ENCODE data around the gene BIRC5.
A peak's percentile ranks its signal among the peaks of the same experiment; 100 is the strongest.

BIRC5 gene

GRCh38 chr17:78174346-78174869, 39.6 kb upstream of the BIRC5 start:
- Histone ChIP-seq H3K4me1 (ENCODE audit: control insufficient read depth, insufficient read depth, low read length) (peaks cover 17% of the 10 kb centered on the region), H3K27me3 (ENCODE audit: control insufficient read depth, insufficient read depth, low read length) (no peaks in the 10 kb centered on the region), H3K9ac (ENCODE audit: low read depth, low read length) (no peak overlapping the region), H3K36me3 (ENCODE audit: insufficient read depth, low read length) (peaks cover 7% of the 10 kb centered on the region), H3K4me2 (ENCODE audit: low read length) (no peak overlapping the region), H3K9me3 (replicated peaks; ENCODE audit: low read length) (no peaks in the 10 kb centered on the region), H3K4me3 (ENCODE audit: low read length) (no peak overlapping the region)

DNA sequence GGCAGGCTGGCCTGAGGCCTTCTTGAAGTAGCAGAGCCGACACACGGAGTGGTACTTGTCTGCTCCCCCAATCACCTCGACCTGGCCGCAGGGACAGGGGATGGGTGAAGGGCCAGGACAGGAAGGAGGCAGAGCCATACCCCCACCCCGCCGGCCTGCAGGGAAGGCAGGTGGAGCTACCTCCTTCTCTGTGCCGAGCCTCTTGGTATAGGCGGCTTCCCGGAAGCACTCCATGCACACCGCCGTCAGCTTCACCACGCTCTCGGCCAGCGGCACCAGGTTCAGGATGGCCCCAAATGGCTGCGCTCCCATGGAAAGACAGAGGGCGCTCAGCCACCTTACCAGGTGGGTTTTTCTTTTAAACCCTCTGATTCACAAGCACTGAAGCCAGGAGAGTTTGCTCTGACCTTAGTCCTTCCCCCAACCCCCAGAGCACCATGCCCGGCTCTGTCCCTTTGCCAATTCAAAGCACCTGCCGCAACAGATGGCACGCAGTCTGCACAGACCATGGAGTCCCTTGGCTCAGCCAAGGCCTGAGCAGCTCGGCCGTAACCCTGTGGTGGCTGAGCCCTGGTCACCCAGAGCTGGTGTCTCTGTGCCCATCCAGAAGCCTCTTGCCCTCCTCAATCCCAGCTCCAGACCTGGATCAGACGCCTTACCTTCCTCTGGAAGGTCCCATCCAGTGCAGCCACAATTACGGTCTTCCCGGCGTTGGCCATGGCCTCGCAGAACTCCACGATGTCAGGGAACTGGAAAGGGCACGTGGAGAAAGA, 39.0 kb upstream of the BIRC5 start:
- no peak overlapping the region for H3K4me2 ChIP-seq (ENCODE audit: low read length)
- no peaks in the 10 kb centered on the region for H3K9me3 ChIP-seq (replicated peaks; ENCODE audit: low read length)
- no peak overlapping the region for H3K4me3 ChIP-seq (ENCODE audit: low read length)
- no peak overlapping the region for H3K9ac ChIP-seq (ENCODE audit: low read depth, low read length)
- peaks cover 7% of the 10 kb centered on the region for H3K36me3 ChIP-seq (ENCODE audit: insufficient read depth, low read length)
- peaks cover 23% of the 10 kb centered on the region for H3K4me1 ChIP-seq (ENCODE audit: control insufficient read depth, insufficient read depth, low read length)
- no peaks in the 10 kb centered on the region for H3K27me3 ChIP-seq (ENCODE audit: control insufficient read depth, insufficient read depth, low read length)

GRCh38 chr17:78175643-78175981, 38.4 kb upstream of the BIRC5 start:
- Histone ChIP-seq H3K4me3 (ENCODE audit: low read length) (no peak overlapping the region), H3K27me3 (ENCODE audit: control insufficient read depth, insufficient read depth, low read length) (no peaks in the 10 kb centered on the region), H3K4me2 (ENCODE audit: low read length) (no peak overlapping the region), H3K4me1 (ENCODE audit: control insufficient read depth, insufficient read depth, low read length) (peaks cover 27% of the 10 kb centered on the region), H3K9me3 (replicated peaks; ENCODE audit: low read length) (no peaks in the 10 kb centered on the region), H3K9ac (ENCODE audit: low read depth, low read length) (no peak overlapping the region), H3K36me3 (ENCODE audit: insufficient read depth, low read length) (peaks cover 7% of the 10 kb centered on the region)

DNA sequence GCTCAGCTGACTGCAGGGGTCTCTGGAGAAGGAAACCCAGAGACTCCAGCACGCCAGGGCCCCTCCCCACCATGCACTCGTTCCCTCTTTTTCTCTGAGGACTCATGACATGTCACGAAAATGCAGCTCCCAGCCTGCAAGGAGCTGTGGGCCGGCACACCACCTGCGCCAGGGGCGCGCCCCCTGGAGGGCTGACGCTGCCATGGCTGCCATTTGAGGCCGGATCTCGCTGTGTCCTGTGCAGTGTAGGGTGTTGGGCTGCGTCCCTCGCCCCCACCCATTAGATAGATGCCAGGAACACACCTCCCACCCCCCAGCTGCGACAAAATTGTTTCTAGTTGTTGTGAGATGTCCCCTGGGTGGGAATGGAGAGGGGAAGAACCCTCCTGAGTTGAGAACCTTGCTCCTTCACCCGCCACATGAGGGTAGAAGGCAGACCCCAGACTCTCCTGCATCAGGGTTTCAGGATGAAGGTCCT, 37.5 kb upstream of the BIRC5 start:
- Histone ChIP-seq H3K36me3 (ENCODE audit: insufficient read depth, low read length) (peaks cover 7% of the 10 kb centered on the region), H3K9ac (ENCODE audit: low read depth, low read length) (no peak overlapping the region), H3K27me3 (ENCODE audit: control insufficient read depth, insufficient read depth, low read length) (no peaks in the 10 kb centered on the region), H3K4me3 (ENCODE audit: low read length) (no peak overlapping the region), H3K9me3 (replicated peaks; ENCODE audit: low read length) (no peaks in the 10 kb centered on the region), H3K4me1 (ENCODE audit: control insufficient read depth, insufficient read depth, low read length) (peaks cover 27% of the 10 kb centered on the region), H3K4me2 (ENCODE audit: low read length) (no peak overlapping the region)

- Histone ChIP-seq H3K4me1 (ENCODE audit: control insufficient read depth, insufficient read depth, low read length) (peaks cover 21% of the 10 kb centered on the region), H3K27me3 (ENCODE audit: control insufficient read depth, insufficient read depth, low read length) (no peaks in the 10 kb centered on the region), H3K9me3 (replicated peaks; ENCODE audit: low read length) (no peaks in the 10 kb centered on the region), H3K36me3 (ENCODE audit: insufficient read depth, low read length) (peaks cover 14% of the 10 kb centered on the region), H3K4me2 (ENCODE audit: low read length) (peak overlapping the region; percentile 61), H3K4me3 (ENCODE audit: low read length) (no peak overlapping the region), H3K9ac (ENCODE audit: low read depth, low read length) (peak overlapping the region; percentile 37)
These were observed 34.7 kb upstream of the BIRC5 start for GRCh38 chr17:78179372-78179771.

DNA sequence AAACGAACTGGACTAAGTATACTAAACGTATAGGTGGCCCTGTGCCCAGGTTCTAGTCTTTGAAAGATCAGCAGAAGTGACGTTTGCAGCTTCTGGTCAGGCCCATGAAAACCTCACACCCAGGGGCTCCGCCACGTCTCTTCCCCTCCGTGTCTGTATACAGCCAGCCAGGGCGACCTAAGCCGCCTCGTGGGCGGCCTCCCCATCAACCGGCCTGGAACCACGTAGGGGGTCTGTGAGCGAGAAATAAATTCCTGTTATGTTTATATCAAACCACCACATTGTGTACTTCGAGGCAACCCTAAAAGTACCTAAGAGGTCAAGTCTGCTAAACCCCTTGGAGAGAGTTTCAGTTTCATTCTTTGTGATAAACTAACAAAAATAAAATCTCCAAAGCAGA, 34.0 kb upstream of the BIRC5 start:
- Histone ChIP-seq H3K9ac (ENCODE audit: low read depth, low read length) (peak overlapping the region; percentile 37), H3K4me3 (ENCODE audit: low read length) (no peak overlapping the region), H3K4me1 (ENCODE audit: control insufficient read depth, insufficient read depth, low read length) (peaks cover 28% of the 10 kb centered on the region), H3K36me3 (ENCODE audit: insufficient read depth, low read length) (peaks cover 14% of the 10 kb centered on the region), H3K9me3 (replicated peaks; ENCODE audit: low read length) (no peaks in the 10 kb centered on the region), H3K4me2 (ENCODE audit: low read length) (no peak overlapping the region), H3K27me3 (ENCODE audit: control insufficient read depth, insufficient read depth, low read length) (no peaks in the 10 kb centered on the region)

DNA sequence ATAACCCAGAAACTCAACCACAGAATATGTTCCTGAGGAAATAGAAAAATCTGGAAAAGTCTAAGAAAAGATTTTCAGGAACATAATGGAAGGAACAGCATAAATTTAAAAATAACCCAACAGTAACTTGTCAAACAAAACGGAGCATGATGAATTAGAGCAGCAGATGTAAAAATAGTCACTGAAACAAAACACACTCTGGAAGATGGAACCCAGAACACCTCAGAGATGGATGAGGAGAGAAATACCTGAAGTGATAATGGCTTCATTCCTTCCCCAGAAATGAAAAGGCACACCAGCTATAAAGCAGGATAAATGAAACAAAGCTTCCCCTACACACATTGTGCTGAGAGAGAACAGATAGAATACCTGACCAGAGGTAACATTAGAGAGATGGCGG, 33.5 kb upstream of the BIRC5 start:
- no peaks in the 10 kb centered on the region for H3K9me3 ChIP-seq (replicated peaks; ENCODE audit: low read length)

GRCh38 chr17:78182504-78182903, 31.5 kb upstream of the BIRC5 start:
- H3K36me3 ChIP-seq (ENCODE audit: insufficient read depth, low read length) = peaks cover 14% of the 10 kb centered on the region
- no peak overlapping the region for H3K4me2 ChIP-seq (ENCODE audit: low read length)
- no peaks in the 10 kb centered on the region for H3K9me3 ChIP-seq (replicated peaks; ENCODE audit: low read length)
- H3K4me3 ChIP-seq (ENCODE audit: low read length) = no peak overlapping the region
- H3K4me1 ChIP-seq (ENCODE audit: control insufficient read depth, insufficient read depth, low read length) = peaks cover 43% of the 10 kb centered on the region
- no peaks in the 10 kb centered on the region for H3K27me3 ChIP-seq (ENCODE audit: control insufficient read depth, insufficient read depth, low read length)
- H3K9ac ChIP-seq (ENCODE audit: low read depth, low read length) = no peak overlapping the region

More for the DNA sequence above, 33.5 kb upstream of the BIRC5 start:
- Histone ChIP-seq H3K36me3 (ENCODE audit: insufficient read depth, low read length) (peaks cover 14% of the 10 kb centered on the region), H3K4me1 (ENCODE audit: control insufficient read depth, insufficient read depth, low read length) (peaks cover 32% of the 10 kb centered on the region), H3K4me3 (ENCODE audit: low read length) (no peak overlapping the region), H3K27me3 (ENCODE audit: control insufficient read depth, insufficient read depth, low read length) (no peaks in the 10 kb centered on the region), H3K4me2 (ENCODE audit: low read length) (no peak overlapping the region), H3K9ac (ENCODE audit: low read depth, low read length) (peak overlapping the region; percentile 37)

DNA sequence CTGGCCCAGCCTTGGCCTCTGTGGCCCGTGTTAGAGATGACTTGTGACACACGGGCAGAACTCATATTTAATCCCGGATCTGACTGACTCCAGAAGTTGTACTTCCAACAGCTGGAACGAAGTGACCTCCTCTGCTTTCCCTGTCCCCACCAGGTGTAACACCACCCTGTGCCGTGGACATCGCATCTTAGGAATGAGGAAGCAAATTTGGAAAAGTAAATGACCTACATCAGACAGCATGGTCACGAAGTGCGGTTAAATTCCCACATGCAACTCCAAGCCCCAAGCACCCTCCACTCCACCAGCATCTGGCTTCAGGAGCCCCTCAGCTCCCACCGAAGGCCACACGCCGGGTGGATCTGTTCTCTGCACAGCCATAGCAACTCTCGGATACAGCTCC, 30.1 kb upstream of the BIRC5 start:
- no peaks in the 10 kb centered on the region for H3K9me3 ChIP-seq (replicated peaks; ENCODE audit: low read length)
- no peak overlapping the region for H3K4me3 ChIP-seq (ENCODE audit: low read length)
- peaks cover 10% of the 10 kb centered on the region for H3K36me3 ChIP-seq (ENCODE audit: insufficient read depth, low read length)
- peaks cover 48% of the 10 kb centered on the region for H3K4me1 ChIP-seq (ENCODE audit: control insufficient read depth, insufficient read depth, low read length)
- H3K9ac ChIP-seq (ENCODE audit: low read depth, low read length) = no peak overlapping the region
- H3K4me2 ChIP-seq (ENCODE audit: low read length) = no peak overlapping the region
- H3K27me3 ChIP-seq (ENCODE audit: control insufficient read depth, insufficient read depth, low read length) = no peaks in the 10 kb centered on the region

DNA sequence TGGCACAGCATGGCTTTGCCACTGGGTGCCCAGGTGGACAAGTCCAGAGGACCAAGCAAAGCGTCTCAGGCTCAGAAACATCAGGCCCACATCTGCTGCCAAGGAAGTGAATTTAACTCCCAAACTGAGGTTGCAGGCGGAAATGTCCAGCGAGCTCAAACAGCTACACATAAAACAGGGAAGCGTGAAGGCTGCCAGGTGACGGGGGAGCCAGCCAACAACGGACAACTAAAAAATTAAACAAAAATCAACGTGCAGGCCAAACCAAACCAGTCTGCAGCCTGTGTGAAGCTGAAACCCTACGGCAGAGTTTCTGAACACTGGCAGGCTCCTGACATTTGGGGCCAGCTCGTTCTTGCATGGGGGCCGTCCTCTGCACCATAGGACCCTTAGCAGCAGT, 29.7 kb upstream of the BIRC5 start:
- H3K36me3 ChIP-seq (ENCODE audit: insufficient read depth, low read length) = peaks cover 7% of the 10 kb centered on the region
- H3K4me2 ChIP-seq (ENCODE audit: low read length) = peak overlapping the region; percentile 99
- peaks cover 43% of the 10 kb centered on the region for H3K4me1 ChIP-seq (ENCODE audit: control insufficient read depth, insufficient read depth, low read length)
- H3K9ac ChIP-seq (ENCODE audit: low read depth, low read length) = no peak overlapping the region
- H3K9me3 ChIP-seq (replicated peaks; ENCODE audit: low read length) = no peaks in the 10 kb centered on the region
- H3K27me3 ChIP-seq (ENCODE audit: control insufficient read depth, insufficient read depth, low read length) = no peaks in the 10 kb centered on the region
- H3K4me3 ChIP-seq (ENCODE audit: low read length) = no peak overlapping the region

- H3K4me2 ChIP-seq (ENCODE audit: low read length) = peak overlapping the region; percentile 99
- H3K27me3 ChIP-seq (ENCODE audit: control insufficient read depth, insufficient read depth, low read length) = no peaks in the 10 kb centered on the region
- H3K4me3 ChIP-seq (ENCODE audit: low read length) = no peak overlapping the region
- no peaks in the 10 kb centered on the region for H3K9me3 ChIP-seq (replicated peaks; ENCODE audit: low read length)
- H3K9ac ChIP-seq (ENCODE audit: low read depth, low read length) = no peak overlapping the region
- H3K36me3 ChIP-seq (ENCODE audit: insufficient read depth, low read length) = peaks cover 7% of the 10 kb centered on the region
- peaks cover 38% of the 10 kb centered on the region for H3K4me1 ChIP-seq (ENCODE audit: control insufficient read depth, insufficient read depth, low read length)
These were observed 29.2 kb upstream of the BIRC5 start for GRCh38 chr17:78184868-78185267.

Data from skeletal muscle satellite cell (primary cell).